Right cardiac atrium (tissue), 5 donors: ENCODE data around the gene BAIAP3. TPM values are rescaled to one million over a fixed set of nuclear protein-coding genes. Genes with fewer than 3 reads are reported as not detected.

Source experiments
- ATAC-seq, 2 donors: fragments of 200-7000 bp; cut with Tn5 transposase; one replicate each; pipeline versions ENCODE4 v1.8.0 to v1.9.1; 2020; ENCODE audit warnings: moderate library complexity in 2 of 2, mild to moderate bottlenecking in 1 of 2
- DNase-seq, 3 donors: peaks; one replicate each; pipeline ENCODE4 v3.0.0-alpha.2; 2020
- H3K27ac ChIP-seq: one replicate; pipeline ENCODE4 v1.5.1; 2013; ENCODE audit warnings: mild to moderate bottlenecking, low read length, control low read depth, moderate library complexity
- H3K27me3 ChIP-seq: one replicate; pipeline ENCODE4 v1.6.1; 2013; ENCODE audit not compliant: control insufficient read depth, insufficient read depth
- H3K4me1 ChIP-seq: one replicate; pipeline ENCODE4 v1.6.1; 2013; ENCODE audit warnings: low read length; ENCODE audit not compliant: control insufficient read depth, insufficient read depth
- H3K4me3 ChIP-seq: one replicate; pipeline ENCODE4 v1.5.1; 2013; ENCODE audit warnings: low read length, control low read depth
- H3K9me3 ChIP-seq: one replicate; pipeline ENCODE4 v1.6.1; 2013; ENCODE audit warnings: low read length; ENCODE audit not compliant: control insufficient read depth
- WGBS: extraction: QIAGEN DNeasy Blood & Tissue Kit; methylation state at CpG from one replicate; pipeline ENCODE4 v1.1.7; 2013; 5-methylcytosine and 5-hydroxymethylcytosine counted together
- intact Hi-C, 4 donors: fragments of 100-400 bp; cut with DNase I; formaldehyde crosslinking; loops; one replicate each; pipeline versions ENCODE4 v1.11.0 to v1.14.0; 2022 to 2023
- polyA plus RNA-seq: library from polyadenylated mRNA; stranded (reverse); fragments of 200-250 nt; gene quantifications from one replicate; pipeline ENCODE4 v1.2.3, GENCODE V29; 2013
- total RNA-seq, 4 donors: library from RNA; stranded (reverse); fragmentation: NEBNext Ultra II Directional; extraction: Animal tissue kit (Norgen Biotek cat#: 25700); gene quantifications; one replicate each; pipeline ENCODE4 v1.2.1, GENCODE V29; 2021
- donor health status: healthy with polysubstance abuse.
- donor health status: DM: no; HTN: yes; CAD: no.
- donor health status: DM: no; HTN: no; CAD: no.
- donor health status: DM: no; HTN: yes; CAD: no; lungs with severe emphysema.
- donor health status: DM: yes; HTN: yes; CAD: no.

Gene BAIAP3
- total and polyA plus RNA-seq, 5 donors, result 0.53 to 2.7 (median 1.8) TPM

DNA sequence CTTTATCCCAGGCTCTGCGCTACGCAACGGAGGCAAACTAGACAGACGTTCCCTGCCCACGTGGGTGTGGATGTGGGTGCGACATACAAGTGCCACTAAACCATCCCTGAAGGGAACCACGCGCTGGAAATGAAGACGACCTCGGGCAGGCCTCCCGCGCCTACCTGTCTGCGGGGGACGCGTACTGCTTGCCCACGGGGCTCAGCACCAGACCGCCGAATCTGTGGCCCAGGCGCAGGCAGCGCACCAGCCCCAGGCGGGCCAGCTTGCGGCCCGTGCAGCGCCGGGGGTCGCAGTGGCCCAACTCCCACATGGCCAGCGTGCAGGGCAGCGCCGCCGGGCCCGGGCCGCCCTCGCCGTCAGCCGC lies 17.8 kb downstream of the BAIAP3 start:
- no peak overlapping the region for H3K27ac ChIP-seq
- H3K27me3 ChIP-seq, result no peaks in the 10 kb centered on the region
- DNase-seq, result no peak
- peaks cover 4% of the 10 kb centered on the region for H3K4me1 ChIP-seq
- intact Hi-C loops, result no loop called here
- WGBS, result under 1% methylated on average over 35 of the region's 35 CpGs
- ATAC-seq, result peak in 1 of 2 donors; percentile 2
- H3K4me3 ChIP-seq, result peak overlapping the region; percentile 75
- H3K9me3 ChIP-seq, result no peaks in the 10 kb centered on the region

DNA sequence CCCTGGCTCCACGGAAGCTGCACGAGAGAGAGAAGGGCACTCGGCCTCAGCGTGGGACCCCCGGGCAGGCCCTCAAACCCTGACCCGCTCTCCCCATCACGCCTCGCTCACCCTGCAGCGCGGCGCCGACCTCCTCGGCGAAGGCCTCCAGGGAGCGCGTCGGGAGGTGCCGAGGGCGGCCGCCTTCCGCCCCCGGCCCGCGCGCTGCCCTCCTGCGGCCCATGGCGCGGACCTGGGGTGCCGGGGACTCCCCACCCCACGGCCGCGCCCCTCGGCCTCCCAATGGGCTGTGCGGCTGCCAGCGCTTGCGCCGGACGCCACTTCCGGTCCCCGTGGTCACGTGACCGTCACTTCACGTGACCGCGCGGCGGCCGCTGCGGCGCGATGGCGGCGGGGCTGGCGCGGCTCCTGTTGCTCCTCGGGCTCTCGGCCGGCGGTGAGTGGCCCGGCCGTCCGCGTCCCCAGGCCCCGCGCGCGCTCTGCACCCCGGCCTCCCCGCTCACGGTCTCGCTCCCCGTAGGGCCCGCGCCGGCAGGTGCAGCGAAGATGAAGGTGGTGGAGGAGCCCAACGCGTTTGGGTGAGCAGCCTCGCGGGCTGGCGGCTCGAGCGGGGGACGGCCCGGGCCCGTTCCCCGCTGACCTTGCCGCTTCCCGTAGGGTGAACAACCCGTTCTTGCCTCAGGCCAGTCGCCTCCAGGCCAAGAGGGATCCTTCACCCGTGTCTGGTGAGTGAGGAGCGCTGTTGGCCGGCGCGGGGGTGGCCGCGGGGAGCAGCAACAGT lies 18.3 kb downstream of the BAIAP3 start, which contains the start of the genes GNPTG and TSR3:
Gene GNPTG (plus strand): TSS at position 350 of the 781 bp plus-strand sequence. CDS start 35 bp downstream, at position 385.
Gene TSR3 (minus strand): TSS at position 297 of the 781 bp plus-strand sequence. CDS start 74 bp downstream, at position 223.
- intact Hi-C loops, result no loop called here
- Histone ChIP-seq H3K9me3 (no peaks in the 10 kb centered on the region), H3K4me1 (peaks cover 4% of the 10 kb centered on the region), H3K27ac (no peak within 1 kb of the TSS), H3K27me3 (no peaks in the 10 kb centered on the region), H3K4me3 (peak within 1 kb of the TSS; percentile 75)
- WGBS, result under 1% methylated on average over 98 of the region's 98 CpGs
- ATAC-seq (peak; percentile 78 to 83), DNase-seq (peak; percentile 90 to 96 (median 96))

DNA sequence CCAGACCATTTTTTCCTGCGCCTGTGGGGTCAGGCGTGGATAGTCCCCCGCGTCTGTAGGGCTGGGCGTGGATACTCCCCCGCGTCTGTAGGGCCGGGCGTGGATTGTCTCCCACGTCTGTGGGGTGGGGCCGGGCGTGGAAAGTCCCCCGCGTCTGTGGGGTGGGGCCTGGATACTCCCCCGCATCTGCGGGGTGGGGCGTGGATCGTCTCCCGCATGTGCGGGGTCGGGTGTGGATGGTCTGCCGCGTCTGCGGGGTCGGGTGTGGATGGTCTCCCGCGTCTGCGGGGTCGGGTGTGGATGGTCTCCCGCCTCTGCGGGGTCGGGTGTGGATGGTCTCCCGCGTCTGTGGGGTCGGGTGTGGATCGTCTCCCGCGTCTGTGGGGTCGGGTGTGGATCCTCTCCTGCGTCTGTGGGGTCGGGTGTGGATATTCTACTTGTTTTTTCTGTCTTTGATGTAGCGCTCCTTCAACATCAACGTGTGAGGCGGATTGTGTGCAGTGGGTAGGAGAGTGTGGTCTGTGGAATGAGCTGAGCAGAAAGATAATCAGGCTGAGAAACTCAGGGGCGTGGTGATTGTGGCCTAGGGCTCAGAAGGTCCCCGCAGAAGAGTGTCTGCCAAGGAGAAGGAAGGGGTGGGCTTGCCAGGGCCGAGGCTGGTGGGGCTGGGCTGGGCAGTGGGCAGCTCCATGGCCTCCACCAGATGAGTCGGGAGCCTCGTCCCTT lies 21.5 kb downstream of the BAIAP3 start:
- intact Hi-C loops, result no loop called here
- Histone ChIP-seq H3K4me1 (peaks cover 4% of the 10 kb centered on the region), H3K27ac (no peak overlapping the region), H3K9me3 (no peaks in the 10 kb centered on the region), H3K27me3 (no peaks in the 10 kb centered on the region), H3K4me3 (no peak overlapping the region)
- 87% methylated on average over 49 of the region's 49 CpGs for WGBS
- no peak for DNase-seq
- ATAC-seq, result no peak

DNA sequence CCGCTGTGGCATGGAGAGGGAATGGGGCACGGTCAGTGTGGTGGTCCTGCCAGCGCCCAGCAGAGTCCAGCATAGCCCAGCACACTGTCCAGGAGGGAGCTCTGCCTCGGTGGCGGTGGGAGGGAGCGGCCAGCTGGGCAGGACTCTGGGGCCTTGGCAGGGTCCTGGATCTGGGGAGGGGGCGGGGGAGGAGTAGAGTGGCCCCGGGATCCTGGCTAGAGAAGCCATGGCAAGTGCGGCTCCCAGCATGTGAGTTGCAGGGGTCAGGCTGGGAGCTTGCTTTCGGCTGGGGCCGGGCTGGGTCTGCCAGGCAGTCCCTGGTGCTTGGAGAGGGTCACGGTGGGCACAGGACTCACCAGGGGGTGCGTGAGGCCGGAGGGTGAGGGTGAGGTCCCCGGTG lies 22.1 kb downstream of the BAIAP3 start:
- no peaks in the 10 kb centered on the region for H3K27me3 ChIP-seq
- H3K4me3 ChIP-seq, result no peak overlapping the region
- 80% methylated on average over 15 of the region's 15 CpGs for WGBS
- intact Hi-C loops, result no loop called here
- H3K9me3 ChIP-seq, result no peaks in the 10 kb centered on the region
- H3K27ac ChIP-seq, result no peak overlapping the region
- DNase-seq (no peak), ATAC-seq (no peak)
- peaks cover 3% of the 10 kb centered on the region for H3K4me1 ChIP-seq

DNA sequence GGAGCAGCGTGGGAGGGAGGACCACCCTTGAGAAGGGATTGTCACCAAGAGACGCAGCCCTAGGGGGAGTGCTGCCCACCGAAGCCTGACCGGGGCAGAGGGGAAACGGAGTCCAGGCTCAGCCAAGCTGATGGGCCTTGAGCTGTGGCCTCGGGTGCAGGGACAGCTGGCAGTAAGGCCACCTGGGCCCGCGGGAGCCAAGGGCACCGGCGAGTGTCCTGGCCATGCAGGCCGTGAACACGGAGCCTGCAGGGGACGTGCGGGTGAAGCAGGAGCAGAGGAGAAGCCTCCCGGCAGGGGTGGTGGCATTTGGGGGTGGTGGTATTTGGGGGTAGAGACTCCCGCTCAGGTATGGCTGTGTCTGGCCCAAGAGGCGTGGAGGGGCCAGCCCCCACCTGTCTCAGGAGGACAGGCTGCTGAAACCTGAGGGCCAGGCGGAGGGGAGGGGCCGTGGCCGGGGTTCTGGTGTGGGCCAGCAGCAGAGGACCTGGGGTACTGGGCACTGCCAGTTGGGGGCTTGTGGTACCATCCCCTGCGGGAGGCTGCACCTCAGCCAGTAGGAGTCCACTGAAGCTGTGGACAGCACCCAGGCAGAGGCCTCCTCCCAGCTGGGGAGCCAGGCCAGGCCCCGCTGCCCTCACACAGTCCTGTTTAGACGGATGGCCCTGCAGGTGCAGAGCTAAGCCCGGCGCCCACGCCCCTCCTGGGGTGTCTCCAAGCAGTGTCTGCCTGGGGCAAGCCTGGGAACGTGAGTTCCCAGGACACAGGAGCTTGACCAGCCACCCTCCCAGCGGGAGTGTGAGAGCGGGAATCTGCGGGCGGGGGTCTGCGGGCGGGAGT lies 22.8 kb downstream of the BAIAP3 start:
- H3K9me3 ChIP-seq, result no peaks in the 10 kb centered on the region
- peak in 1 of 3 donors; percentile 53 for DNase-seq
- H3K27me3 ChIP-seq, result no peaks in the 10 kb centered on the region
- H3K27ac ChIP-seq, result no peak overlapping the region
- ATAC-seq, result peak; percentile 7
- no peaks in the 10 kb centered on the region for H3K4me1 ChIP-seq
- no peak overlapping the region for H3K4me3 ChIP-seq
- intact Hi-C loops, result no loop called here
- 82% methylated on average over 33 of the region's 33 CpGs for WGBS

DNA sequence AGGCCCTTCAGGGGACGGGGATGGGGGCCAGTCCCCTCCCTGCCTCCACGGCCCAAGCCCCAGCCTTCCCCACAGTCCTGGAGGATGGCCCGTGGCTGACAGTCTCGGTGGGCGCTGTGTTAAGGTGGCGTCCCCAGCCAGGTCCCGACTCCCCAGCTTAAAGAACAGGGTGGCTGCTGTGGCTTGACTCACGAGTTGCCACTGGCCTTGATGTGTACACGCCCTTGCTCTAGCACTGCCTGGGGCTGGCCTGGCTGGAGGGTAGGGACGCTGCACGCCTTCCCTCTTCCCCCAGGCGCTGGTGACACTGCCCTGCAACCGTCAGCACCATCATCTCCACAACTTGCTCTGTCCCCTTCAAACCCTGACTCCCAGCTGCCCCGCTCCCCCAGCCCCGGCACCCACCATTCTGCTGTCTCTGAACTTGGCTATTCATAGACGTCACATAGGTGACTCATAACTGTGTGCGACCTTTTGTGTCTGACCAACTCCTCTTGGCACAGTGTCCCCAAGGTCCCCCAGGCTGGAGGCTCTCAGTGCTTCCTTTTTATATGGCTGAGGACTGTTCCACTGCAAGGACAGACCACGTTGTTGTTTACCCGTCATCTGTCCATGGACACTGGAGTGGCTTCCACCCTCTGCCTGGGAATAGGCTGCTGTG lies 24.6 kb downstream of the BAIAP3 start:
- H3K4me1 ChIP-seq, result no peaks in the 10 kb centered on the region
- intact Hi-C loops, result no loop called here
- 78% methylated on average over 19 of the region's 19 CpGs for WGBS
- peak in 2 of 3 donors; percentile 37 for DNase-seq
- no peak overlapping the region for H3K4me3 ChIP-seq
- no peaks in the 10 kb centered on the region for H3K9me3 ChIP-seq
- H3K27me3 ChIP-seq, result no peaks in the 10 kb centered on the region
- peak in 1 of 2 donors; percentile 19 for ATAC-seq
- no peak overlapping the region for H3K27ac ChIP-seq

DNA sequence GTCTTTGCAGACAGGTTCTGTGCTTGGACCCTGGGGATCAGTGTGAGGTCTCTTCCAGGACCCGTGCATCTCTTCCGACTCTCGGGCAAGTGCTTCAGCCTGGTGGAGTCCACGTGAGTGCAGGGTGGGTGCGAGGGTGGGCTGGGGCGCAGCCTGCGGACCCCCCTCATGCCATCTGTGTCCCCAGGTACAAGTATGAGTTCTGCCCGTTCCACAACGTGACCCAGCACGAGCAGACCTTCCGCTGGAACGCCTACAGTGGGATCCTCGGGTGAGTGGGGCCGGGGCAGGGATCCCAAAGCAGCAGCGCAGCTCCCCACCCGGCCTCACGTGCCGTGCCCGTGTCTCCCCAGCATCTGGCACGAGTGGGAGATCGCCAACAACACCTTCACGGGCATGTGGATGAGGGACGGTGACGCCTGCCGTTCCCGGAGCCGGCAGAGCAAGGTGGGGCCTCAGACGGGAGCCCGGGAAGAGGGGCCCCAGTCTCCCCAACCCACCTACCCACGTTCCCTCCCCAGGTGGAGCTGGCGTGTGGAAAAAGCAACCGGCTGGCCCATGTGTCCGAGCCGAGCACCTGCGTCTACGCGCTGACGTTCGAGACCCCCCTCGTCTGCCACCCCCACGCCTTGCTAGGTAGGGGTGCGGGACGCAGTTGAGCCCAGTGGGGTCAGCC lies 28.4 kb downstream of the BAIAP3 start:
- WGBS, result 94% methylated on average over 43 of the region's 43 CpGs
- H3K27ac ChIP-seq, result no peak overlapping the region
- H3K4me1 ChIP-seq, result no peaks in the 10 kb centered on the region
- no peaks in the 10 kb centered on the region for H3K9me3 ChIP-seq
- H3K4me3 ChIP-seq, result no peak overlapping the region
- intact Hi-C loops, result no loop called here
- no peaks in the 10 kb centered on the region for H3K27me3 ChIP-seq
- ATAC-seq, result no peak
- DNase-seq, result peak in 2 of 3 donors; percentile 49 to 50

DNA sequence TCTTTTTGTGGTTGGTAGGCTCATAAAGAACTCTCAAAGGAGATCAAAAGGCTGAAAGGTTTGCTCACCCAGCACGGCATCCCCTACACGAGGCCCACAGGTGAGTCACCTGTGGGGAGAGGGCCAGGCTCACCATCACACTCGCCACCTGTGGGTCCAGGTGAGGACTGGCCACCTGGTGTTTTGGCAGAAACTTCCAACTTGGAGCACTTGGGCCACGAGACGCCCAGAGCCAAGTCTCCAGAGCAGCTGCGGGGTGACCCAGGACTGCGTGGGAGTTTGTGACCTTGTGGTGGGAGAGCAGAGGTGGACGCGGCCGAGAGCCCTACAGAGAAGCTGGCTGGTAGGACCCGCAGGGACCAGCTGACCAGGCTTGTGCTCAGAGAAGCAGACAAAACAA lies 29.4 kb downstream of the BAIAP3 start:
- Histone ChIP-seq H3K27me3 (no peaks in the 10 kb centered on the region), H3K4me3 (no peak overlapping the region), H3K9me3 (no peaks in the 10 kb centered on the region), H3K27ac (no peak overlapping the region), H3K4me1 (no peaks in the 10 kb centered on the region)
- intact Hi-C loops, result no loop called here
- 86% methylated on average over 11 of the region's 11 CpGs for WGBS
- ATAC-seq, result no peak
- DNase-seq, result peak in 1 of 3 donors; percentile 29

DNA sequence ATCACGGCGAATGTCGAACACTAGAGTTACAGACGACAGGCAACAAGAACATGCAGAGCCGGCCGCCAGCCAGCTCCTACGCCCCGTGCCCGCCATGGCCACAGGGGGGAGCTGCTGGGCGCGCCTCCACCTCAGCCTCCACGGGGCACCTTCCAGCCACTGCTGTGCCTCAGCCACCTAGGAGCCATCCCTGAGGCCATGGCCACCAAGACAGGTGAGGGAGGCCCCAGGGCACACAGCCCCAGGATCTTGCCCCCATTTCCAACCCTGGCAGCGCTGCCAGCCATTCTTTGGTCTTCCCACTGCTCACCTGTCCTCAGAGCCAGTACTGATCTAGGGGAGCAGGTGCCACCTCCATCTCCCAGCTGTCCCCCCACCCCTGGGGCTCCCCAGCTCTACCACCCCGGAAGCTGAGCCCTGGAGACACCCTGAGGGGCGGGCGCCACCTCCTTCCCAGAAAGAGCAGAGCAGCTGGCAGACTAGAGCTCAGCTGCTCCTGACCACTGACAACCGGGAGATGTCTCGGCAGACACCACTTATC lies 30.1 kb downstream of the BAIAP3 start:
- WGBS, result 51% methylated on average over 18 of the region's 18 CpGs
- no peak overlapping the region for H3K4me3 ChIP-seq
- intact Hi-C loops, result no loop called here
- H3K27ac ChIP-seq, result no peak overlapping the region
- H3K27me3 ChIP-seq, result no peaks in the 10 kb centered on the region
- ATAC-seq (peak; percentile 56 to 62), DNase-seq (peak in 2 of 3 donors; percentile 79 to 80)
- no peaks in the 10 kb centered on the region for H3K9me3 ChIP-seq
- no peaks in the 10 kb centered on the region for H3K4me1 ChIP-seq

DNA sequence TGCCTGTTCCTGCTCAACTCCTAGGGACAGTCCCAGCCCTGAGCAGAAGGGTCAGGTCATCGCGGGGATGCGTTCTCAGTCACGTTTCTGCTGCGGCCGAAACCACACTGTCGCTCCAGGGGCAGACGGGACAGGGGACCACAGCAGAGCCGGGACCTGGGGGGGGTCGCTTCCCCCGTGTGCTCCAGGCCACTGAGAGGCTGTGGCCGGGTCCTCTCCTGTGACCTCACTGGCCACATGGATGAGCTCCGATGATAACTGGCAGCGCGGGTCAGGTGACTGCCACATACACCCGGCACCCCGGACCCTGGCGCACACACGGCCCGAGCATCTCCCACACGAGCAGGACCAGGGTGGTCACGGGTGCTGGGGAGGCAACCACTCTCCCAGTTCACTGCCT lies 31.1 kb downstream of the BAIAP3 start:
- no peak for ATAC-seq

More for the DNA sequence above, 31.1 kb downstream of the BAIAP3 start:
- Histone ChIP-seq H3K4me3 (no peak overlapping the region), H3K27me3 (no peaks in the 10 kb centered on the region), H3K9me3 (no peaks in the 10 kb centered on the region), H3K4me1 (no peaks in the 10 kb centered on the region), H3K27ac (no peak overlapping the region)
- intact Hi-C loops, result no loop called here
- WGBS, result 86% methylated on average over 22 of the region's 22 CpGs
- DNase-seq, result peak in 2 of 3 donors; percentile 55 to 59
